PC-3 (cell line): ENCODE results near the gene PCED1B.

Experiments
- EZH2 ChIP-seq: fragments of 300-600 bp; sonication (generic); IDR thresholded peaks from one replicate; pipeline ENCODE4 v1.6.1; 2017; ENCODE audit warnings: antibody characterized with exemption, mild to moderate bottlenecking, low read length; ENCODE audit not compliant: unreplicated experiment
- EZH2phosphoT487 ChIP-seq: fragments of 300-600 bp; sonication (generic); IDR thresholded peaks from 2 replicates; pipeline ENCODE4 v1.6.1; 2018; ENCODE audit warnings: mild to moderate bottlenecking, antibody characterized with exemption, low read length, borderline replicate concordance
- TF ChIP-seq, protein P1 (sequence below): fragments of 300-600 bp; sonication (generic); conservative IDR thresholded peaks from 2 replicates; pipeline ENCODE4 v1.5.1; 2017; ENCODE audit warnings: antibody characterized with exemption, low read depth, mild to moderate bottlenecking, low read length

DNA sequence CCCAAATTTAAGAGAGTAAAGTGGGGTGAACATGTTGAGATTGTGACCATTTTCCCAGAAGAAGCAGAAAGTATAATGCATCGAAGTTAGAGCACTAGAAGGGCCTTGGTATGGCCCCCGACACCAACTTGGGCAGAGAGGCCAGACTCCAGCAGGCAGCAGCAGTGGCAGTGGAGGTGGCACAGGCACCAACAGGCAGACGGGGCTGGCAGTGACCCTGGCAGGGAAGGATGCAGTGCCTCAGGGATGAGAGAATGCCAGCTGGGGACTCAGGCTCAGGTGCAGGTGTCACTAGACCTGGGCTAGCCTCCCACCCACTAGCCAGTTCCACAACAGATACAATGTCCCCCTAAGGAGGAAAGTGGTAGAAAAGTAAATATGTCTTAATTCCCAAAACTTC, 28.0 kb downstream of the PCED1B start:
- TF ChIP-seq EZH2phosphoT487 (no peak), EZH2 (no peak)
- TF ChIP-seq, protein P1, sequence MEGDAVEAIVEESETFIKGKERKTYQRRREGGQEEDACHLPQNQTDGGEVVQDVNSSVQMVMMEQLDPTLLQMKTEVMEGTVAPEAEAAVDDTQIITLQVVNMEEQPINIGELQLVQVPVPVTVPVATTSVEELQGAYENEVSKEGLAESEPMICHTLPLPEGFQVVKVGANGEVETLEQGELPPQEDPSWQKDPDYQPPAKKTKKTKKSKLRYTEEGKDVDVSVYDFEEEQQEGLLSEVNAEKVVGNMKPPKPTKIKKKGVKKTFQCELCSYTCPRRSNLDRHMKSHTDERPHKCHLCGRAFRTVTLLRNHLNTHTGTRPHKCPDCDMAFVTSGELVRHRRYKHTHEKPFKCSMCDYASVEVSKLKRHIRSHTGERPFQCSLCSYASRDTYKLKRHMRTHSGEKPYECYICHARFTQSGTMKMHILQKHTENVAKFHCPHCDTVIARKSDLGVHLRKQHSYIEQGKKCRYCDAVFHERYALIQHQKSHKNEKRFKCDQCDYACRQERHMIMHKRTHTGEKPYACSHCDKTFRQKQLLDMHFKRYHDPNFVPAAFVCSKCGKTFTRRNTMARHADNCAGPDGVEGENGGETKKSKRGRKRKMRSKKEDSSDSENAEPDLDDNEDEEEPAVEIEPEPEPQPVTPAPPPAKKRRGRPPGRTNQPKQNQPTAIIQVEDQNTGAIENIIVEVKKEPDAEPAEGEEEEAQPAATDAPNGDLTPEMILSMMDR = no peak
